SK-N-SH (cell line): ENCODE results near the gene FPR1.

Source experiments
- EP300 ChIP-seq, 2 experiments: IDR thresholded peaks; 2 replicates each; pipeline versions ENCODE4 v1.4.0 to v1.6.1; 2012; ENCODE audit warnings: borderline replicate concordance in 1 of 2, low read depth in 1 of 2, low read length in 1 of 2
- RXRA ChIP-seq: IDR thresholded peaks from 2 replicates; pipeline ENCODE4 v1.4.0; 2012; ENCODE audit warnings: low read depth, mild to moderate bottlenecking, borderline replicate concordance
- SIN3A ChIP-seq: IDR thresholded peaks from 2 replicates; pipeline ENCODE4 v1.6.1; 2012; ENCODE audit warnings: low read depth, mild to moderate bottlenecking, low read length, moderate library complexity, borderline replicate concordance
- TF ChIP-seq, protein P1 (sequence below): fragments of 200-600 bp; sonication (generic); IDR thresholded peaks from 2 replicates; pipeline ENCODE4 v1.6.1; 2017; ENCODE audit warnings: antibody characterized with exemption, mild to moderate bottlenecking, moderate library complexity
- TF ChIP-seq, protein P2 (sequence below): IDR thresholded peaks from 2 replicates; pipeline ENCODE4 v1.6.1; 2012; ENCODE audit warnings: mild to moderate bottlenecking, low read depth, low read length, moderate library complexity

DNA sequence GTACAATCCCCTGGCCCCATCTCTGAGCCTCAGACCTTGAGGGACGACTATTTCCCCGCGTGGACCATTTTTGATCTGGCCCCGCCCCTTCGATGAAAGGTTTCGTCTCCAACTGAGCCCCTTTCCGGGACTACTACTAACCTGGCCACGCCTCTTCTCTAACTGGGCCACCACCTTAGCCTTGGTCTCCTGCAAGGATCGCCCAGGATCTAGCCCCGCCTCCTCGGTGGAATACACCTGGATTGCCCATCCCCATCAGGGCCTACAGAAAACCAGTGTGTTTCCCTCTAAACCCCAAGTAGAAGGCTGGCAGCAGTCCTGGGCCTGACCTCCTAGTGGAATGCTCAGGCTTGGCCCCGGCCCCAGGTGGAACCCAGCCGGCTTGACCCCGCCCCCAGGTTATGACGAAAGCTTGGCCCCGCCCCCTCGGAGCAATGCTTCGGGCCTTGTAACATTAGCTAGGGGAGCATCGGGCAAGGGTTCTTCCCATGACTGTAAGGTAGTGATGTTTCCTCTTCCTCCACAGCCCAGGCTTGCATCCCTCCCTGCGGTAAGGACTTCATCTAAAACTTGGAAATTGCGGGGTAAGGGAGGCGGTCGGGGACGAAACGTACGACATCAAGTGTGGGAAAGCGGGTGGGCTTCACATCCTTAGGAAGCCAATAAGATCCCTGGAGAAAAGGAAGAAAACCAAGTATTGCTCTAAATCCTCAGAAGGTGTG lies 49.4 kb downstream of the FPR1 start:
- TF ChIP-seq, protein P1, sequence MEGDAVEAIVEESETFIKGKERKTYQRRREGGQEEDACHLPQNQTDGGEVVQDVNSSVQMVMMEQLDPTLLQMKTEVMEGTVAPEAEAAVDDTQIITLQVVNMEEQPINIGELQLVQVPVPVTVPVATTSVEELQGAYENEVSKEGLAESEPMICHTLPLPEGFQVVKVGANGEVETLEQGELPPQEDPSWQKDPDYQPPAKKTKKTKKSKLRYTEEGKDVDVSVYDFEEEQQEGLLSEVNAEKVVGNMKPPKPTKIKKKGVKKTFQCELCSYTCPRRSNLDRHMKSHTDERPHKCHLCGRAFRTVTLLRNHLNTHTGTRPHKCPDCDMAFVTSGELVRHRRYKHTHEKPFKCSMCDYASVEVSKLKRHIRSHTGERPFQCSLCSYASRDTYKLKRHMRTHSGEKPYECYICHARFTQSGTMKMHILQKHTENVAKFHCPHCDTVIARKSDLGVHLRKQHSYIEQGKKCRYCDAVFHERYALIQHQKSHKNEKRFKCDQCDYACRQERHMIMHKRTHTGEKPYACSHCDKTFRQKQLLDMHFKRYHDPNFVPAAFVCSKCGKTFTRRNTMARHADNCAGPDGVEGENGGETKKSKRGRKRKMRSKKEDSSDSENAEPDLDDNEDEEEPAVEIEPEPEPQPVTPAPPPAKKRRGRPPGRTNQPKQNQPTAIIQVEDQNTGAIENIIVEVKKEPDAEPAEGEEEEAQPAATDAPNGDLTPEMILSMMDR: no peak
- TF ChIP-seq, protein P2, sequence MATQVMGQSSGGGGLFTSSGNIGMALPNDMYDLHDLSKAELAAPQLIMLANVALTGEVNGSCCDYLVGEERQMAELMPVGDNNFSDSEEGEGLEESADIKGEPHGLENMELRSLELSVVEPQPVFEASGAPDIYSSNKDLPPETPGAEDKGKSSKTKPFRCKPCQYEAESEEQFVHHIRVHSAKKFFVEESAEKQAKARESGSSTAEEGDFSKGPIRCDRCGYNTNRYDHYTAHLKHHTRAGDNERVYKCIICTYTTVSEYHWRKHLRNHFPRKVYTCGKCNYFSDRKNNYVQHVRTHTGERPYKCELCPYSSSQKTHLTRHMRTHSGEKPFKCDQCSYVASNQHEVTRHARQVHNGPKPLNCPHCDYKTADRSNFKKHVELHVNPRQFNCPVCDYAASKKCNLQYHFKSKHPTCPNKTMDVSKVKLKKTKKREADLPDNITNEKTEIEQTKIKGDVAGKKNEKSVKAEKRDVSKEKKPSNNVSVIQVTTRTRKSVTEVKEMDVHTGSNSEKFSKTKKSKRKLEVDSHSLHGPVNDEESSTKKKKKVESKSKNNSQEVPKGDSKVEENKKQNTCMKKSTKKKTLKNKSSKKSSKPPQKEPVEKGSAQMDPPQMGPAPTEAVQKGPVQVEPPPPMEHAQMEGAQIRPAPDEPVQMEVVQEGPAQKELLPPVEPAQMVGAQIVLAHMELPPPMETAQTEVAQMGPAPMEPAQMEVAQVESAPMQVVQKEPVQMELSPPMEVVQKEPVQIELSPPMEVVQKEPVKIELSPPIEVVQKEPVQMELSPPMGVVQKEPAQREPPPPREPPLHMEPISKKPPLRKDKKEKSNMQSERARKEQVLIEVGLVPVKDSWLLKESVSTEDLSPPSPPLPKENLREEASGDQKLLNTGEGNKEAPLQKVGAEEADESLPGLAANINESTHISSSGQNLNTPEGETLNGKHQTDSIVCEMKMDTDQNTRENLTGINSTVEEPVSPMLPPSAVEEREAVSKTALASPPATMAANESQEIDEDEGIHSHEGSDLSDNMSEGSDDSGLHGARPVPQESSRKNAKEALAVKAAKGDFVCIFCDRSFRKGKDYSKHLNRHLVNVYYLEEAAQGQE: no peak
- no peak for TF ChIP-seq EP300 (IDR thresholded peaks at IDR 0.05; ENCODE audit: borderline replicate concordance in 1 of 2, low read depth in 1 of 2, low read length in 1 of 2)
- no peak for TF ChIP-seq RXRA
- TF ChIP-seq SIN3A: no peak
